ENCODE measurements around the gene PLA2G4F.

DNA sequence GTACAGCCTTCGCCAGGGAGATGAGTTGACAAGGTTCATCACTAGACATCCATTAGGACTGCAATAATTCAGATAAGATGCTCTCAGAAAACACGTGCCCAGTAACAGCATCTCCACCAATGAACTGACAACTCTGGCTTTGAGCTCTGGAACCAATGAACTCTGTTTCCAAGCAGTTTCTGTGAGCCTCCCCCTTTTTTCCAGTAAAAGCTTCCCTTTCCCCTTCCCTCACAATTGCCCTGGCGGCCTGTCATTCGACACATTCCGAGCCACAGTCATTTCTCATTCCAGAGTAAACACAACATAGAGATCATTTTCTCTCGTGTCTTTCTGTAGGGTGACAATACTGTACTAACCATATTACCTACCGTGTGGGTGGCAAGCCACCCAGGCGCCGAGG is 65.7 kb downstream of the PLA2G4F start:
- TF ChIP-seq, protein P1, sequence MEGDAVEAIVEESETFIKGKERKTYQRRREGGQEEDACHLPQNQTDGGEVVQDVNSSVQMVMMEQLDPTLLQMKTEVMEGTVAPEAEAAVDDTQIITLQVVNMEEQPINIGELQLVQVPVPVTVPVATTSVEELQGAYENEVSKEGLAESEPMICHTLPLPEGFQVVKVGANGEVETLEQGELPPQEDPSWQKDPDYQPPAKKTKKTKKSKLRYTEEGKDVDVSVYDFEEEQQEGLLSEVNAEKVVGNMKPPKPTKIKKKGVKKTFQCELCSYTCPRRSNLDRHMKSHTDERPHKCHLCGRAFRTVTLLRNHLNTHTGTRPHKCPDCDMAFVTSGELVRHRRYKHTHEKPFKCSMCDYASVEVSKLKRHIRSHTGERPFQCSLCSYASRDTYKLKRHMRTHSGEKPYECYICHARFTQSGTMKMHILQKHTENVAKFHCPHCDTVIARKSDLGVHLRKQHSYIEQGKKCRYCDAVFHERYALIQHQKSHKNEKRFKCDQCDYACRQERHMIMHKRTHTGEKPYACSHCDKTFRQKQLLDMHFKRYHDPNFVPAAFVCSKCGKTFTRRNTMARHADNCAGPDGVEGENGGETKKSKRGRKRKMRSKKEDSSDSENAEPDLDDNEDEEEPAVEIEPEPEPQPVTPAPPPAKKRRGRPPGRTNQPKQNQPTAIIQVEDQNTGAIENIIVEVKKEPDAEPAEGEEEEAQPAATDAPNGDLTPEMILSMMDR (IDR thresholded peaks at IDR 0.05) = no peak
- no peak for TF ChIP-seq POLR2A (IDR thresholded peaks at IDR 0.05)
